HL-60/S4 (cell line): ENCODE data around the gene SLC30A2.

Source experiments
- in situ Hi-C: fragments of 300-500 bp; cut with MboI; formaldehyde crosslinking; loops from 2 replicates; pipeline ENCODE4 v1.14.3; 2022; ENCODE audit warnings: low sequenced_read_pairs

SLC30A2 gene

GRCh38 chr1:26003262-26003661 is 42.7 kb downstream of the SLC30A2 start:
- in situ Hi-C loops, result loop anchor here (5.0 to 10.0 kb wide), 2 partner anchors 106 to 168 kb away; no protein-coding TSS in a partner anchor

- in situ Hi-C loops, result no loop called here
Measured at GRCh38 chr1:25999041-25999800, 46.7 kb downstream of the SLC30A2 start.

GRCh38 chr1:25997828-25998761 is 47.8 kb downstream of the SLC30A2 start, which contains the start of gene PAFAH2:
TSS of gene PAFAH2 (minus strand) at chr1:25998063. CDS start at chr1:25990816, 7,247 bp downstream.
- in situ Hi-C loops, result no loop called here

DNA sequence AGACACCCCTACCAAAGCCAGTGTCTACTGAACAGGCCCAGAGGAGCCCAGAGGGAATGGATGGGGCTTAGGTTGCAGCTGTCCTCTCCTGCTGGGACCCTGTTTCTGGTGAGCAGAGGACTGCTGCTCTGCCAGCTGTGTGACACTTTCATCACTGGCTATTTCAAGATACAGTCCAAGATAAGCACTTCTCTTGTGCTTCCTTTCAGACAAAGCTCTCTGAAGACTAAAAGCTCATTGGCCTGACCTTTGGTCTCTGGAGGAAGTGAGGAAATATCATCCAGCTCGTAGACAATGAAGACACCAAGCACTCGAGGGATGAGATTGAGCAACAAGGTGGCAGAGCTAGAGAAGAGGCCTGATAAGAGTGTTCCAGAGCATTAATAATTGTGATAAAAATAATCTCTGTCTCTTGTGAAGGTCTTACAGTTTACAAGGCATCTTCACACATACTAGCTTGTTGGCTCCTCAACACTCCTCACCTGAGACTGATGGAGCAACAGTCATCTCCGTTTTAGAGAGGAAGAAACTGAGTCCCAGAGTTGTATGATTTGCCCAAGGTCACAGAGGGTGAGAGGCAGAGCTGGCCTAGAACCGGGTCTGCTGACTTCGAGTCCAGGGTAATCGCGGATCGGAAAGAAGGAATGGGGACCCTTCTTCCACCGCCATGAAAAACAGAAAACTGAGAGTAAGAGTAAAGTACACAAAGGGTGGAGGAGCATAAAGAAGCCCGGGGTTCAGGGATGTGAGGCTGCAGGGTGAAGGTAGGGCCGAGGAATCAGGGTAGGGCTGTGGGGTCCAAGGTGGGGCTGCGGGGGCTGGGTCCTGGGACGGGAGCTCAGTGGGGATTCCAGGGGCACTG is 48.7 kb downstream of the SLC30A2 start:
- in situ Hi-C loops, result no loop called here

GRCh38 chr1:25994402-25995150 is 51.3 kb downstream of the SLC30A2 start:
- in situ Hi-C loops, result no loop called here

GRCh38 chr1:25993197-25993951 is 52.5 kb downstream of the SLC30A2 start:
- in situ Hi-C loops, result no loop called here

- in situ Hi-C loops, result no loop called here
Measured at GRCh38 chr1:25992689-25993171, 53.2 kb downstream of the SLC30A2 start.

- in situ Hi-C loops, result no loop called here
Measured at GRCh38 chr1:25991937-25992688, 53.8 kb downstream of the SLC30A2 start.

- in situ Hi-C loops, result no loop called here
Measured at GRCh38 chr1:25990702-25991395, 55.1 kb downstream of the SLC30A2 start.

GRCh38 chr1:25990251-25990650 is 55.7 kb downstream of the SLC30A2 start:
- in situ Hi-C loops, result no loop called here

- in situ Hi-C loops, result no loop called here
Measured at GRCh38 chr1:25989440-25990234, 56.3 kb downstream of the SLC30A2 start.

- in situ Hi-C loops, result no loop called here
Measured at GRCh38 chr1:25987951-25988350, 58.0 kb downstream of the SLC30A2 start.
